Hindlimb muscle (tissue), 1 donor: ENCODE measurements around the gene DPP6. TPM values are rescaled to one million over a fixed set of nuclear protein-coding genes. Genes with fewer than 3 reads are reported as not detected.
"Not testable (repeated sequence)": the region's sequence is repeated elsewhere in the genome, so short reads cannot be mapped to it uniquely, and the experiment has no call there.

Experiments
- DNase-seq: peaks from one replicate; pipeline ENCODE4 v3.0.0-alpha.2; 2013
- polyA plus RNA-seq: library from polyadenylated mRNA; unstranded; fragments of 120-200 nt; gene quantifications from one replicate; pipeline ENCODE4 v1.2.1, GENCODE V29; 2013; ENCODE audit not compliant: insufficient read length

DPP6 gene
- polyA plus RNA-seq, 1 donor = 2.0 TPM

DNA sequence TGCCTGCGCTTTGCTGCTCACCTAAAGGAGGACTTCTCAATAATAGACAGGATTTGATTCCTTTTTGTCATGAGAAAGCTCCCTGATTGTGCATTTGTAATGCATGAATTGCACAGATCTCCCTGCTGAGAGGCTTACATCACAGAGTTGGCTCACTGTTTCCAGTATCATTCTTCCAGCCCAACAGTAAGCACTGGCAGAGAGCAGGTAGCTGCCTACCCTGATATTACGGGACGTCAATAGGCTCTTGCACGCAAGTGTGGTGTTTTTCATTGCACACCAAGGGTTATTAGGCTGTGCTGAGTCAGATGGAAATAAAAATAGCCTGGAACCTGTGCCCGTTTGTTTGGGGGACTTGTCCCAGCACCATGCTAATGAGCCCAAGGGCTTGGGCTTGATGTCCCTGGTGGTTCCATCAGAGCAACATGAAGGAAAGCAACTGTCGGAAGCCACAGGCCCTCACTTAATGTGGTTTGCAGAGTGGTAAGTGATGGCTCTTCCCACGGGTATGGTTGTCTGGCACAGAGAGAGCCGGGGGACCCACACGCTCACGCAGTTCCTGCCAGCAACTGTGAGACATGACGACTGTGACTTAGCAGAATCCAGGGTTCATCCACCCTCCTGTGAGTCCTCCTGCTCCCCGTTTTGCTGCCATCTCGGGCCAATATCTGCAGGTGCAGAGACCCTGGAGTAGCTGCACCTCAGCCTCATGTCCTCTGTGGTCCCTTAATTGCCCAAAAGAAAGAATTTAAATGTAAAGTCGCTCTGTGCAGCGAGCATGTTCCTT, 20.4 kb downstream of the DPP6 start:
- DNase-seq = not testable (repeated sequence)

DNA sequence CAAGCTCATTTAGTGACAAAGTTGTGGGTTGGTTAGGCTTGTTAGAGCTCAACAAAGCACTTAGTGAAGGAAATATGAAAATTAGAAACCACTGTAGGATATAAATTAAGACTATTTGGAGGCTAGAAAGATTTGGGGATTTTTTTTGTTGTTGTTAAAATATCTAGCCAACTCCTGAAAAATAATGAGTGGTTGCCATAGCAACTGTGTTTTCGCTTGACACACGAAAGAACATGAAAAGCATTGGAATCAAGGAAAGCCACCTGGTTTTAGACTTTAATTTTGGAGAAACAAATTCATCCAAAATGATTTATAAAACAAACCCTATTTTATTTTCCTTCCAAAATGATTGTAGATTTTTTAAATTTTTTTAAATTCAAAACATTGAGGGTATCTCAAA, 26.3 kb downstream of the DPP6 start:
- DNase-seq = not testable (repeated sequence)

GRCh38 chr7:154080249-154080648, 28.1 kb downstream of the DPP6 start:
- DNase-seq = not testable (repeated sequence)

GRCh38 chr7:154087037-154087725, 35.0 kb downstream of the DPP6 start:
- not testable (repeated sequence) for DNase-seq

- not testable (repeated sequence) for DNase-seq
These were observed 39.9 kb downstream of the DPP6 start for GRCh38 chr7:154092093-154092492.

DNA sequence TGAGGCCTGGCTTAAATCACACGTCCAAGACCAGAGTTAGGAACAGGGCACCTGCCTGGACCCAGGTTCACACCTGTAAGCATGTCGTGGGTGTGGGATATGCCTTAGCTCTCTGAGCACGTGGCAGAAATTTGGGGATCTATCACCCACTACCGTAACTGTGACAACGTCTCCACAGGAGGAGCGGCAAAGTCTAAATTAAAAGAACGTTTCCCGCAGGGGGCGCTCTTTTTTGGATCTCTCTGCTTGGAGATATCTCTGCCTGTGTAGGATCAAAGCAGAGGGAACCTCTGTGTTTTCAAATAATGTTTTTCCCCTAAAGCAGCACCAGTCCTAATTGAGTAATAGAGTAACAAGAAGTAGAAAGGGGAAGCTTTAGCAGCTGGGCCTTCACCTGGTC, 43.0 kb downstream of the DPP6 start:
- not testable (repeated sequence) for DNase-seq

GRCh38 chr7:154105063-154105462, 52.9 kb downstream of the DPP6 start:
- not testable (repeated sequence) for DNase-seq

GRCh38 chr7:154109615-154110014, 57.4 kb downstream of the DPP6 start:
- not testable (repeated sequence) for DNase-seq

DNA sequence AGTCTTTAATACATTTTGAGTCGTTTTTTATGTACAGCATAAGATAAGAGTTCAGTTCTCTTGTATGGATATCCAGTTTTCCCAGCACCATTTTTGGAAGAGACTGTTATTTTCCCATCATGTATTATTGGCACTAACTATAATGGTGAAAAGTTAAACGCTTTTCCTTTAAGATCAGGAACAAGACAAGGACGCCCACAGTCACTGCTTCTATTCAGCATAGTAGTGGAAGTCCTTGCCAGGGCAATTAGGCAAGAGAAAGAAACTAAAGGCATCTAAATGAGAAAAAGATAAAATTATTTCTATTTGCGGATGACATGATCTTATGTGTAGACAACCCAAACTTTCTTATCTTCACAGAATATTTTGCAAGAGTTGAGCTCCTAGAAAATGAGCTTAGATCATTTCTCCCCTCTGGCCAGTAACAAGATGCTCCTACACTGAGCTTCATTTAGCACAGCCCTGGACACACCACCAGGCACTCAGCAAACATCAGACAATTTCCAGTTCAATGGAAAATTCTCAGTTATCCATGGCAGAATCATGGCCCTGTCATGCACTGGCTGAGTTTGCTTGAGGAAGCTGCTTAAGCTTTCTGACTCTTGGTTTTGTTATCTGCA, 61.6 kb downstream of the DPP6 start:
- DNase-seq = not testable (repeated sequence)

DNA sequence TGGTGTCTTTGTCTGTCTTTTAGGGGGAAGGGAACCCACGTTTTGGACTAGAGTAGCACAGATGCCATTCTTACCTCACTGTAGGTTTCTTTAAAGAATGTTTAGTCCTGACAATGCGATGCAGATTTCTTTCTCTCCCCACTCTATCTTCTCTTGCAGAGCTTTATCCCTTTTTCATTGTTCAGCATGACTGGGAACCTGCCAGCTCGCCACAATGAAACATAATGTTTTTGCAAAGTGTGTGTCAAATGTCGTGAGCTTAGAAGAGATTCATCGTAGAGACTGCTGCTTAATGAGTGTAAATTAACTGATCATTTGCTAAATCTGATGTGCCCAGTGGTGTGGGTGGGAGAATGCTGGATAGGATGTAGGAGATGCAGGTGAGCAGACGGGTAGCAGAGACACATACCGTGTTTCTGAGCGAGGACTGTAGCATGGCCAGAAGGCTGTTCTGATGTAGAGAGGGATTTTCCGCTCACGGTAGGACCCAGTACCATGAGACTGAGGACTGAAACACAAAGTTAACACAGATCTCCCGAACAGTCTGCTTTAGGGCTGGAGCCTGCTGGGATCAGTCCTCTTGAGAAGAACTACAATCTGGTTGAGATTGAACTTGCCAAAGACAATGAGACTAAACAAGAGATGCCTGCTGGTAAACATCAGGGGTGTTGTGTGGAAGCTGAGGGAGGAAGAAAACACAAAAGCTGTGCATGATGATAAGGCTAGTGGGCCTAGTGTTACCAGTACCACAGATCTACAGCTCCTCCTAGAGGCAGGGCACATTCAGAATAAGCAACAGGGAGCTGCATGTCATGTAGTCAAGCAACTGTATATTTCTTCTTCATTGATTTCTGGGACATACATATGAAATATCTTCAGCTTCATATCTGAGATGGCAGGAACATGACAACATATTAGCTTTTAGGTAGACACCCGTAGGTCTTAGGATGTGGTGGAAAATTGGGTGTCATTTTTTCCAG, 65.5 kb downstream of the DPP6 start:
- not testable (repeated sequence) for DNase-seq

- not testable (repeated sequence) for DNase-seq
These were observed 68.6 kb downstream of the DPP6 start for GRCh38 chr7:154120825-154121224.

DNA sequence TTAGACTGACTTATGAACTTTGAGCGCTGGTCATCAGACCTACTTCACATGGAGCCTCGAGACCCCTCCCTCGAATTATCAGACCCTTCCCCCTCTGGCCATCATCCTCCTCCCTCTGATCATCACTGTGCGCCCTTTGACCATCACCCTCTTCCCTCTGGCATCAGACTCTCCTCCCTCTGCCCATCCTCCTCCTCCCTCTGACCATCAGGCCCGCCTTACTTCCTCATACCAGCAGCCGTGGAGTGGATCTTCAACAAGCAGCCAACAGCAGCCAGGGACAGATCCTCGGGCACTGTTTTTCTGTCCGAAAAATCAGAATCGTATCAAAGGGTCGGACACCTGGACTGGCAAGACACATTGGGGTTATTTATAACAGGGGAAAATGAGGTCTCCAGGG, 70.5 kb downstream of the DPP6 start:
- not testable (repeated sequence) for DNase-seq

DNA sequence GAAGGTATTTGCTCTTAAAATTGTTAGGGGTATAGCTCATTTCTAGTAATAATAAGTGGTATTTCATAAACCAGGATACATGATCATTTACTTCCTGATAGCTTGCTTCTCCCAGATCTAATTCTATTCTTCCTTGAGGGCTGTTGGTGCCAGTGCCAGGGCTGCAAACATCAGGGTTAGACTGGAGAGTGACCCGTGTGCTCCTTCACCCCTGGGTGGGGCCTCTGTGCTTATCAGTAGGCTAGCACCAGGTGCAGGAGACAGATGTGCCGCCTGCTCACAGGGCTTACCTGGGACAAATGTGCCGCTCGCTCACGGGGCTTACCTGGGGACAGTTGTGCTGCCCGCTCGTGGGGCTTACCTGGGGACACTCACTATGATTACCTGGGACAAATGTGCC, 71.2 kb downstream of the DPP6 start:
- DNase-seq = not testable (repeated sequence)

DNA sequence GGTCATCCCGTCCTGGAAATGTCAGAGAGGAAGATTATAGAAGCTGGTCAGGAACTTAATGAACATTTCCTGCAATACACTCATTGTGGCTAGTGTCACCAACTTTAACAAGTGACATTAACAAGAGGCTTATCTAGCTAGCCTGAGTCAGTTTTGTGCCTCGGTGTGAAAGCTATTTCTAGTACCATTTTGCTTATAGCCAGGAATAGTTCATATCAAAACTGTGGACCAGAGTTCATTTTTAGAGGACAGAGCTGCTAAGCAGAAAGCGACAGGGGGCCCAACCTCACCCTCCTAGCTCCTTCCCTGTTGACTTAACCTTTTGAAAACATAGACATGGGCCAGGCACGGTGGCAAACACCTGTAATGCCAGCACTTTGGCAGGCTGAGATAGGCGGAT, 76.9 kb downstream of the DPP6 start:
- not testable (repeated sequence) for DNase-seq

DNA sequence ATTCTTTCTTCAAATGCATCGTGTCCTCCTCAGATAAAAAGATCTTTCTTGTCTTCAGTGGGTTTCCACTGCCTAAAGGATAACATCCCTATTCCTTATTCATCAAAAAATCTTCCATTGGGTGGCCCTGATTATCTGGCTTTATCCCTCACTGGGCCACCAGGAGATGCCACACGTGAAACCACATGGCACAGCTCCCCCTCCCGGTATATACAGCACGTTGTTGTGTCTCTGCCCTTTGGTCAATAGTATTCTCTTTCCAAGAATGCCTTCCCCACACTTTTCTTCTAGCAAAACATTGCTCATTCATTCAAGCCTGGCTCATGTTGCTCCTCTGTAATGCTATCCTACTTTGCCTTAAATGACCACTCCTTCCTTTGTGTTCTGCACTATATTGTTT, 80.4 kb downstream of the DPP6 start:
- not testable (repeated sequence) for DNase-seq

DNA sequence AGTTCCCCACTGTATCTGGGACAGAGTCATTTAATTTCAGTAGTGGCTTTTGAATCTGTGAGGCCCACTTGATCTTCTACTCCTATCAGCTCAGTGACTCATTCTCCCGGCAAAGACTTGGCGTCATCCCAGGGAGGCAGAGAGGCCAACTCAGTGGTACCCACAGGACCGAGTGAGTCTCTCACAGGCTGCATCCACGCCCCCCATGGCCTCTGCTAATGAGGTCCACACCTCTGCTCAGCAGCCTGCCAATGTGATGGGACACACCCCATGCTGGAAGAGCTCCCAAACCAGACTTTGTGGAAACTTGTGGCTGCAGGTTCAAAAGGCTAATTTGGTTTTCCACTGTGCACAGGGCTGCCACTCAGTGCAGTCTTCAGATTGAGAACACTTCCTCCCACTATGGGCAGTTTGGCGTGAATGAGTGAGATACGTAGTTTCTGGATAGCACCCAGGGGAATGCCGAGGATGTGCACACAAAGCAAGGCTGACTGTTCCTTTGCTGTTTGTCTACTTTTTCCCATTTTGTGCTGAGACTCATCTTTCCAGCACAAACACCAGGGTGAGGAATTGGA, 81.6 kb downstream of the DPP6 start:
- not testable (repeated sequence) for DNase-seq

DNA sequence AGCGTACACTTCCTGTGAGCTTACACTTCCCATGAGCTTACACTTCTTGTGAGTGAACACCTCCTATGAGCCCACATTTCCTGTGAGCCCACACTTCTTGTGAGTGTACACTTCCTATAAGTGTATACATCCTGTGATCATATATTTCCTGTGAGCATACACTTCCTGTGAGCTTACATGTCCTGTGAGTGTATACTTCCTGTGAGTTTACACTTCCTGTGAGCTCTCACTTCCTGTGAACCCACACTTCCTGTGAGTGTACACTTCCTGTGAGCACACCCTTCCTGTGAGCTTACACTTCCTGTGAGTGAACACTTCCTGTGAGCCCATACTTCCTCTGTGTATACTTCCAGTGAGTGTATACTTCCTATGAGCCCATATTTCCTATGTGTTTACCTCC, 82.5 kb downstream of the DPP6 start:
- not testable (repeated sequence) for DNase-seq

DNA sequence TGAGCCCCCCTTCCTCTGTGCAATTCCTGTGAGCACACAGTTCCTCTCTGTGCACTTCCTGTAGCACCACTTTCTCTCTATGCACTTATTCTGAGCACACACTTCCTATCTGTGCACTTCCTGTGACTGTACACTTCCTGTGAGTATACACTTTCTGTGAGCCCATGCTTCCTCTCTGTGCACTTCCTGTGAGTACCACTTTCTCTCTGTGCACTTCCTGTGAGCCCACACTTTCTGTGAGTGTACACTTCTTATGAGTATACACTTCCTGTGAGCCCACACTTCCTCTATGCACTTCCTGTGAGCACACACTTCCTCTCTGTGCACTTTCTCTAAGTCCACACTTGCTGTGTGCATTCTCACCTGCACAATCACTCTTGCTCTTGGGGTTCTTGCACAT, 83.4 kb downstream of the DPP6 start:
- not testable (repeated sequence) for DNase-seq

GRCh38 chr7:154145922-154146706, 93.9 kb downstream of the DPP6 start:
- not testable (repeated sequence) for DNase-seq

DNA sequence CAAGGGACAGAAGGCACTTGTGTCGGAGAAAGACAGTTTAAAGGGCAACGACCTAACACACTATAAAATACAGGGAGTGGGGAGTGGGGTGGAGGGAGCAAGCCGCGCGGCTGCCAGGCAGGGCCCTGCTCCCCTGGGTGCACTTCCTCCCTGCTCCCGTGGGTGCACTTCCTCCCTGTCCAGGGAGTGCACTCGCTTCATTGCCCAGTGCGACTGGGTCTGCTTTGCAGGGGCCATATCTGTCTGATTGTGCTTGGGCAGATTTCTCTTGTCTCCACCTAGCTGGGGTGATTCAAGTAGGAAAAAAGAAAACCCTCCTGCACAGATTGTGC, 94.5 kb downstream of the DPP6 start:
- not testable (repeated sequence) for DNase-seq
